PFSK-1 (cell line): Measurements from ENCODE around the gene MCAT.

Source experiments
- POLR2AphosphoS5 ChIP-seq: IDR thresholded peaks from 2 replicates; pipeline ENCODE4 v1.6.1; 2012; ENCODE audit warnings: low read depth, mild to moderate bottlenecking, control low read depth, low read length, moderate library complexity
- SIN3A ChIP-seq: IDR thresholded peaks from 2 replicates; pipeline ENCODE4 v1.6.1; 2012; ENCODE audit warnings: mild to moderate bottlenecking, low read length, moderate library complexity, borderline replicate concordance; ENCODE audit not compliant: insufficient read depth
- TAF1 ChIP-seq: IDR thresholded peaks from 2 replicates; pipeline ENCODE4 v1.6.1; 2012; ENCODE audit warnings: low read length, control low read depth, borderline replicate concordance; ENCODE audit not compliant: insufficient read depth

DNA sequence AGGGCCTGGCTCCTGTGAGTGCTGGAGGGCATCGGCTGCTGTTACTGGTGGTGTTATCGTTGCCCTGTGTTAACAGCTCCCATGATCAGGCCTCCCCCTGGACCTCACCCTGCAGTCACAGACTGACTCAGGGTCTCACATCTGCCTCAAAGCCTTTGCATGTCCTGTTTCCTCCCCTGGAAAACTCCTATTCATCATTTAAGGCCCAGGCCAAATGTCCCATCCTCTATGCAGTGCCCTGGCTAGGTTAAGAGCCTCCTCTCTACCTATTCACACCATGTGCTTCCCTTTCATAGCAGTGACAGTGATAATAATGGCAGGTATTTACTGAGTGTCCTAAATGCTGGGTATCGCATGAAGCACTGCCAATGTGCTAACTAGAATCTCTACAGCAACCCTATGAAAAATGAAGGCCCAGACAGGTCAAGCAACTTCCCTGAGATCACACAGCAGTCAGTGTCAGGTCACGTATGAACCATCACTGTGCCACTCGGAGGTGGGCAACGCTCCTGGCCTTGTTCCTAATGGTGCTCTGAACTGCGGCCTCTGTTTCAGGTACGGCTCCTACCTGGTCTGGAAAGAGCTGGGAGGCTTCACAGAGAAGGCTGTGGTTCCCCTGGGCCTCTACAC, 17.4 kb upstream of the MCAT start:
- TF ChIP-seq SIN3A (no peak), POLR2AphosphoS5 (no peak), TAF1 (no peak)
